ENCODE results near the gene PTPRA.

GRCh38 chr20:3011752-3012151, 138.5 kb downstream of the PTPRA start:
- TF ChIP-seq CTCF (IDR thresholded peaks at IDR 0.05; ENCODE audit: control extremely low read depth in 1 of 3, insufficient read depth in 1 of 3, low read depth in 1 of 3, low read length in 3 of 3) (no peak), EP300 (IDR thresholded peaks at IDR 0.05; ENCODE audit: borderline replicate concordance in 1 of 2, low read depth in 2 of 2, low read length in 2 of 2) (no peak), JUND (IDR thresholded peaks at IDR 0.05; ENCODE audit: low read length) (no peak), SIN3A (conservative IDR thresholded peaks at IDR 0.05 in 1 of 2, IDR thresholded peaks at IDR 0.05 in 1 of 2; ENCODE audit: low read depth in 1 of 2, low read length in 2 of 2) (no peak), HDAC6 (IDR thresholded peaks at IDR 0.05; ENCODE audit: low read depth, low read length) (no peak), E2F6 (IDR thresholded peaks at IDR 0.05) (no peak), POLR2AphosphoS5 (IDR thresholded peaks at IDR 0.05; ENCODE audit: low read depth, low read length) (no peak), POLR2A (IDR thresholded peaks at IDR 0.05; ENCODE audit: control extremely low read depth in 1 of 2, low read depth in 2 of 2, low read length in 2 of 2) (no peak), RAD21 (IDR thresholded peaks at IDR 0.05 in 1 of 2, conservative IDR thresholded peaks at IDR 0.05 in 1 of 2; ENCODE audit: low read depth in 2 of 2, low read length in 2 of 2) (no peak)
